Mesenteric fat pad (tissue), 1 donor: ENCODE measurements around the gene MSTO1. TPM values are rescaled to one million over a fixed set of nuclear protein-coding genes. Genes with fewer than 3 reads are reported as not detected.
"Not testable (repeated sequence)": the region's sequence is repeated elsewhere in the genome, so short reads cannot be mapped to it uniquely, and the experiment has no call there.

Source experiments
- DNase-seq: peaks from one replicate; pipeline ENCODE4 v3.0.0-alpha.2; 2020; ENCODE audit warnings: low spot score
- total RNA-seq: library from RNA; stranded (reverse); fragmentation: NEBNext Ultra II Directional; extraction: Animal tissue kit (Norgen Biotek cat#: 25700); gene quantifications from one replicate; pipeline ENCODE4 v1.2.1, GENCODE V29; 2021
- donor health status: DM: yes; HTN: yes; CAD: no.

Gene MSTO1
- total RNA-seq, 1 donor from 2014 or later = 44.7 TPM

- DNase-seq = not testable (repeated sequence)
Observed at GRCh38 chr1:155610257-155610647, 234 bp downstream of the MSTO1 start.

GRCh38 chr1:155613226-155613625 lies 3.2 kb downstream of the MSTO1 start:
- not testable (repeated sequence) for DNase-seq

- DNase-seq = no peak
Observed at GRCh38 chr1:155622191-155622590, 12.2 kb downstream of the MSTO1 start.

- no peak for DNase-seq
Observed at GRCh38 chr1:155623357-155623756, 13.3 kb downstream of the MSTO1 start.

- DNase-seq = not testable (repeated sequence)
Observed at GRCh38 chr1:155626428-155626827, 16.4 kb downstream of the MSTO1 start.

- DNase-seq = no peak
Observed at GRCh38 chr1:155636397-155637153, 26.6 kb downstream of the MSTO1 start.

GRCh38 chr1:155640367-155640766 lies 30.3 kb downstream of the MSTO1 start:
- no peak for DNase-seq

GRCh38 chr1:155642559-155643180 lies 32.7 kb downstream of the MSTO1 start:
- not testable (repeated sequence) for DNase-seq

- DNase-seq = no peak
Observed at GRCh38 chr1:155643230-155643629, 33.2 kb downstream of the MSTO1 start.

GRCh38 chr1:155645034-155645598 lies 35.1 kb downstream of the MSTO1 start:
- no peak for DNase-seq

GRCh38 chr1:155645648-155646047 lies 35.6 kb downstream of the MSTO1 start:
- DNase-seq = no peak

- no peak for DNase-seq
Observed at GRCh38 chr1:155646307-155646706, 36.3 kb downstream of the MSTO1 start.

GRCh38 chr1:155648207-155649147 lies 38.5 kb downstream of the MSTO1 start:
- no peak for DNase-seq

- DNase-seq = no peak
Observed at GRCh38 chr1:155649676-155650075, 39.7 kb downstream of the MSTO1 start.

GRCh38 chr1:155650231-155650757 lies 40.3 kb downstream of the MSTO1 start:
- DNase-seq = no peak

GRCh38 chr1:155651861-155652661 lies 42.0 kb downstream of the MSTO1 start:
- DNase-seq = no peak

- DNase-seq = no peak
Observed at GRCh38 chr1:155652951-155653350, 42.9 kb downstream of the MSTO1 start.

- no peak for DNase-seq
Observed at GRCh38 chr1:155657463-155657862, 47.4 kb downstream of the MSTO1 start.

GRCh38 chr1:155661239-155661638 lies 51.2 kb downstream of the MSTO1 start:
- DNase-seq = not testable (repeated sequence)
